NCI-H2227 treated with DMSO at 0.1 percent for 48 hours (cell line): Measurements from ENCODE around the gene TP63.
"Not testable (repeated sequence)": the region's sequence is repeated elsewhere in the genome, so short reads cannot be mapped to it uniquely, and the experiment has no call there.

Experiments used
- DNase-seq: peaks from one replicate; lab custom pipeline; 2025; lab: John Stamatoyannopoulos, UW

TP63 gene

GRCh38 chr3:189726277-189726676 is 95.1 kb downstream of the TP63 start:
- DNase-seq: no peak

- no peak for DNase-seq
Observed at GRCh38 chr3:189727158-189727557, 96.0 kb downstream of the TP63 start.

GRCh38 chr3:189727898-189728297 is 96.7 kb downstream of the TP63 start:
- no peak for DNase-seq

- DNase-seq: no peak
Observed at GRCh38 chr3:189728915-189729314, 97.7 kb downstream of the TP63 start.

GRCh38 chr3:189734061-189734460 is 102.9 kb downstream of the TP63 start:
- DNase-seq: no peak

- DNase-seq: no peak
Observed at GRCh38 chr3:189735913-189736312, 104.7 kb downstream of the TP63 start.

- no peak for DNase-seq
Observed at GRCh38 chr3:189737071-189737470, 105.9 kb downstream of the TP63 start.

- DNase-seq: no peak
Observed at GRCh38 chr3:189737619-189738018, 106.4 kb downstream of the TP63 start.

GRCh38 chr3:189739378-189739777 is 108.2 kb downstream of the TP63 start:
- DNase-seq: no peak

- no peak for DNase-seq
Observed at GRCh38 chr3:189740156-189740555, 109.0 kb downstream of the TP63 start.

GRCh38 chr3:189744235-189744634 is 113.0 kb downstream of the TP63 start:
- no peak for DNase-seq

GRCh38 chr3:189745622-189746021 is 114.4 kb downstream of the TP63 start:
- DNase-seq: no peak

- DNase-seq: no peak
Observed at GRCh38 chr3:189748046-189748445, 116.9 kb downstream of the TP63 start.

GRCh38 chr3:189750972-189751371 is 119.8 kb downstream of the TP63 start:
- DNase-seq: not testable (repeated sequence)

GRCh38 chr3:189754356-189754755 is 123.2 kb downstream of the TP63 start:
- no peak for DNase-seq

- no peak for DNase-seq
Observed at GRCh38 chr3:189756582-189757078, 125.4 kb downstream of the TP63 start.

- no peak for DNase-seq
Observed at GRCh38 chr3:189758186-189758585, 127.0 kb downstream of the TP63 start.

GRCh38 chr3:189766416-189766815 is 135.2 kb downstream of the TP63 start:
- no peak for DNase-seq

GRCh38 chr3:189771842-189772450 is 140.8 kb downstream of the TP63 start:
- no peak for DNase-seq

- no peak for DNase-seq
Observed at GRCh38 chr3:189772584-189772983, 141.4 kb downstream of the TP63 start.

- no peak for DNase-seq
Observed at GRCh38 chr3:189773056-189773455, 141.9 kb downstream of the TP63 start.

GRCh38 chr3:189776149-189776824 is 145.1 kb downstream of the TP63 start:
- no peak for DNase-seq

- DNase-seq: no peak
Observed at GRCh38 chr3:189778340-189778950, 147.3 kb downstream of the TP63 start.
